ENCODE results near the gene UGCG.

- TF ChIP-seq POLR2AphosphoS5 (IDR thresholded peaks at IDR 0.05; ENCODE audit: low read depth, low read length) (no peak), TCF7L2 (IDR thresholded peaks at IDR 0.05; ENCODE audit: low read depth, low read length) (no peak)
- TF ChIP-seq, protein P1, sequence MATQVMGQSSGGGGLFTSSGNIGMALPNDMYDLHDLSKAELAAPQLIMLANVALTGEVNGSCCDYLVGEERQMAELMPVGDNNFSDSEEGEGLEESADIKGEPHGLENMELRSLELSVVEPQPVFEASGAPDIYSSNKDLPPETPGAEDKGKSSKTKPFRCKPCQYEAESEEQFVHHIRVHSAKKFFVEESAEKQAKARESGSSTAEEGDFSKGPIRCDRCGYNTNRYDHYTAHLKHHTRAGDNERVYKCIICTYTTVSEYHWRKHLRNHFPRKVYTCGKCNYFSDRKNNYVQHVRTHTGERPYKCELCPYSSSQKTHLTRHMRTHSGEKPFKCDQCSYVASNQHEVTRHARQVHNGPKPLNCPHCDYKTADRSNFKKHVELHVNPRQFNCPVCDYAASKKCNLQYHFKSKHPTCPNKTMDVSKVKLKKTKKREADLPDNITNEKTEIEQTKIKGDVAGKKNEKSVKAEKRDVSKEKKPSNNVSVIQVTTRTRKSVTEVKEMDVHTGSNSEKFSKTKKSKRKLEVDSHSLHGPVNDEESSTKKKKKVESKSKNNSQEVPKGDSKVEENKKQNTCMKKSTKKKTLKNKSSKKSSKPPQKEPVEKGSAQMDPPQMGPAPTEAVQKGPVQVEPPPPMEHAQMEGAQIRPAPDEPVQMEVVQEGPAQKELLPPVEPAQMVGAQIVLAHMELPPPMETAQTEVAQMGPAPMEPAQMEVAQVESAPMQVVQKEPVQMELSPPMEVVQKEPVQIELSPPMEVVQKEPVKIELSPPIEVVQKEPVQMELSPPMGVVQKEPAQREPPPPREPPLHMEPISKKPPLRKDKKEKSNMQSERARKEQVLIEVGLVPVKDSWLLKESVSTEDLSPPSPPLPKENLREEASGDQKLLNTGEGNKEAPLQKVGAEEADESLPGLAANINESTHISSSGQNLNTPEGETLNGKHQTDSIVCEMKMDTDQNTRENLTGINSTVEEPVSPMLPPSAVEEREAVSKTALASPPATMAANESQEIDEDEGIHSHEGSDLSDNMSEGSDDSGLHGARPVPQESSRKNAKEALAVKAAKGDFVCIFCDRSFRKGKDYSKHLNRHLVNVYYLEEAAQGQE (IDR thresholded peaks at IDR 0.05; ENCODE audit: insufficient read depth in 1 of 2, low read depth in 2 of 2, low read length in 1 of 2), result no peak
- TF ChIP-seq, protein P2, sequence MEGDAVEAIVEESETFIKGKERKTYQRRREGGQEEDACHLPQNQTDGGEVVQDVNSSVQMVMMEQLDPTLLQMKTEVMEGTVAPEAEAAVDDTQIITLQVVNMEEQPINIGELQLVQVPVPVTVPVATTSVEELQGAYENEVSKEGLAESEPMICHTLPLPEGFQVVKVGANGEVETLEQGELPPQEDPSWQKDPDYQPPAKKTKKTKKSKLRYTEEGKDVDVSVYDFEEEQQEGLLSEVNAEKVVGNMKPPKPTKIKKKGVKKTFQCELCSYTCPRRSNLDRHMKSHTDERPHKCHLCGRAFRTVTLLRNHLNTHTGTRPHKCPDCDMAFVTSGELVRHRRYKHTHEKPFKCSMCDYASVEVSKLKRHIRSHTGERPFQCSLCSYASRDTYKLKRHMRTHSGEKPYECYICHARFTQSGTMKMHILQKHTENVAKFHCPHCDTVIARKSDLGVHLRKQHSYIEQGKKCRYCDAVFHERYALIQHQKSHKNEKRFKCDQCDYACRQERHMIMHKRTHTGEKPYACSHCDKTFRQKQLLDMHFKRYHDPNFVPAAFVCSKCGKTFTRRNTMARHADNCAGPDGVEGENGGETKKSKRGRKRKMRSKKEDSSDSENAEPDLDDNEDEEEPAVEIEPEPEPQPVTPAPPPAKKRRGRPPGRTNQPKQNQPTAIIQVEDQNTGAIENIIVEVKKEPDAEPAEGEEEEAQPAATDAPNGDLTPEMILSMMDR (IDR thresholded peaks at IDR 0.05), result no peak
Measured at GRCh38 chr9:111925017-111925770, 28.6 kb downstream of the UGCG start.
